ENCODE data around the gene LRRFIP1. TPM values are rescaled to one million over a fixed set of nuclear protein-coding genes. Genes with fewer than 3 reads are reported as not detected.
"Not testable (repeated sequence)": the region's sequence is repeated elsewhere in the genome, so short reads cannot be mapped to it uniquely, and the experiment has no call there.

Gene LRRFIP1
- total RNA-seq, 1 donor from 2014 or later, result 134 TPM

DNA sequence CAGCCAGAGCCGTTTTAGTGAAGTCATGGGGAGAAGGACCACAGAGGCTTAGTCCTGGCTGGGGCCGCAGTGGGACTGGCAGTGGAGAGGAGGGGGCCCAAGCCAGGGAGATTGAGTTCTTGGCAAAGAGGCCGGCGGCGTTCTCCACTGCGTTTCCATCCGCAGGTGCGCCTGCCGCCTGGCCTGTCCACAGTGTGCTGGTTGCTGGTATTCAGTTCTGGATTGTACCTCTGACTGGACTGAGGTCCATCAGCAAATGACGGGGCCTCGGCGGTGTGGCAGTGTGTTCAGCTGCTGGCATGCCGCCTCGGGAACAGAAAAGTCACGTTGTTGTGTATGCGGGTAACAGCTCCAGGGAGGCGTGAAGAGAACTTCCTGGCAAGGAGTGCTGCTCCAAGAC, 36.8 kb downstream of the LRRFIP1 start:
- Mint-ChIP-seq H3K27ac (no peak overlapping the region), H3K9me3 (no peaks in the 10 kb centered on the region), H3K4me1 (peaks cover 16% of the 10 kb centered on the region), H3K36me3 (ENCODE audit: low read depth) (no peaks in the 10 kb centered on the region), H3K4me3 (no peak overlapping the region), H3K27me3 (peaks cover 10% of the 10 kb centered on the region)
- no peak for ATAC-seq (ENCODE audit: low read depth)
- TF ChIP-seq, protein P1, sequence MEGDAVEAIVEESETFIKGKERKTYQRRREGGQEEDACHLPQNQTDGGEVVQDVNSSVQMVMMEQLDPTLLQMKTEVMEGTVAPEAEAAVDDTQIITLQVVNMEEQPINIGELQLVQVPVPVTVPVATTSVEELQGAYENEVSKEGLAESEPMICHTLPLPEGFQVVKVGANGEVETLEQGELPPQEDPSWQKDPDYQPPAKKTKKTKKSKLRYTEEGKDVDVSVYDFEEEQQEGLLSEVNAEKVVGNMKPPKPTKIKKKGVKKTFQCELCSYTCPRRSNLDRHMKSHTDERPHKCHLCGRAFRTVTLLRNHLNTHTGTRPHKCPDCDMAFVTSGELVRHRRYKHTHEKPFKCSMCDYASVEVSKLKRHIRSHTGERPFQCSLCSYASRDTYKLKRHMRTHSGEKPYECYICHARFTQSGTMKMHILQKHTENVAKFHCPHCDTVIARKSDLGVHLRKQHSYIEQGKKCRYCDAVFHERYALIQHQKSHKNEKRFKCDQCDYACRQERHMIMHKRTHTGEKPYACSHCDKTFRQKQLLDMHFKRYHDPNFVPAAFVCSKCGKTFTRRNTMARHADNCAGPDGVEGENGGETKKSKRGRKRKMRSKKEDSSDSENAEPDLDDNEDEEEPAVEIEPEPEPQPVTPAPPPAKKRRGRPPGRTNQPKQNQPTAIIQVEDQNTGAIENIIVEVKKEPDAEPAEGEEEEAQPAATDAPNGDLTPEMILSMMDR (IDR thresholded peaks at IDR 0.05), result no peak
- intact Hi-C loops (cut with micrococcal nuclease), result no loop called here
- CTCF ChIA-PET, result no interaction called here
- POLR2A ChIA-PET, result no interaction called here
- DNase-seq, result no peak

DNA sequence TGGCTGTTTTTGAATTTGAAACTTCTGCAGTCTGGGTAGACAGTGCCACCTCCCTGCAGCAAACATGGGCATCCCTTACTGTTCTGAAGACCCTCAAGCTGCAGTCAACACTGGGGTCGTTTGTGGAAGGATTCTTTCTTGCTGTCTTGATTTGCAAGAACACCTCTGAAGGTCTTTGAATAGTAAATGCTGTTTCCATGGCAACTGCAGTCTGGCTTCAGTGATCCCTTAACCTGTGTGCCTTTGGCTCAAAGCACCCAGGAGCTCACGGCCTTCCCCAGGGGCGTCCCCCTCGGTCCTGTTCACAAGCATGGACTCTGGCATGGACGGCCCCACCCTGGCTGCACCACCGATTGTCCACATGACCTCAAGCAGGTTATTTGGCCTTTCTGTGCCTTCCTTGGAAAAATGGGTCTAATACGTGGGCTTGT, 38.3 kb downstream of the LRRFIP1 start:
- no peaks in the 10 kb centered on the region for H3K36me3 Mint-ChIP-seq (ENCODE audit: low read depth)
- H3K27ac Mint-ChIP-seq, result no peak overlapping the region
- no peaks in the 10 kb centered on the region for H3K9me3 Mint-ChIP-seq
- no peak overlapping the region for H3K4me3 Mint-ChIP-seq
- intact Hi-C loops (cut with micrococcal nuclease), result no loop called here
- ChIA-PET POLR2A (no interaction called here), CTCF (no interaction called here)
- TF ChIP-seq, protein P1 (IDR thresholded peaks at IDR 0.05), result no peak
- ATAC-seq (ENCODE audit: low read depth) (no peak), DNase-seq (no peak)
- H3K27me3 Mint-ChIP-seq, result peaks cover 10% of the 10 kb centered on the region
- peaks cover 27% of the 10 kb centered on the region for H3K4me1 Mint-ChIP-seq

DNA sequence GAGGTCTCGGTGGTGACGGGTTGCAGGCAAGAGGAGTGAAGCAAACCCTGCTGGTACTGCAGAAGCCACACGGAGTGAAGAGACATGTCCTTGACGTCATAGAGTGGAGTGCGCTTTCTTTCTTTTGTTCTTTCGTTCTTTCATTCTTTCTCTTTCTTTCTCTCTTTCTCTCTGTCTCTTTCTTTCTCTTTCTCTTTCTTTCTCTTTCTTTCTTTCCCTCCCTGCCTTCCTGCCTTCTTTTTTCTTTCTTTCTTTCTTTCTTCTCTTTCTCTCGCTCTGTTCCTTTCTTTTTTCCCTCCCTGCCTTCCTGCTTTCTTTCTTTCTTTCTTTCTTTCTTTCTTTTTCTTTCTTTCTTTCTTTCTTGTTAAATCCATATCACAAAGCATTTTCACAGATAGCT, 39.2 kb downstream of the LRRFIP1 start:
- Mint-ChIP-seq H3K27ac (no peak overlapping the region), H3K9me3 (no peaks in the 10 kb centered on the region), H3K36me3 (ENCODE audit: low read depth) (no peaks in the 10 kb centered on the region), H3K27me3 (peaks cover 10% of the 10 kb centered on the region), H3K4me1 (peaks cover 36% of the 10 kb centered on the region), H3K4me3 (no peak overlapping the region)
- ATAC-seq (ENCODE audit: low read depth), result no peak
- ChIA-PET CTCF (interaction anchor here (0.6 kb wide), 1 partner anchor 94 kb away, joined by 3 read pairs; no protein-coding TSS in a partner anchor), POLR2A (no interaction called here)
- intact Hi-C loops (cut with micrococcal nuclease), result no loop called here
- TF ChIP-seq, protein P1 (IDR thresholded peaks at IDR 0.05), result no peak
- DNase-seq, result no peak

DNA sequence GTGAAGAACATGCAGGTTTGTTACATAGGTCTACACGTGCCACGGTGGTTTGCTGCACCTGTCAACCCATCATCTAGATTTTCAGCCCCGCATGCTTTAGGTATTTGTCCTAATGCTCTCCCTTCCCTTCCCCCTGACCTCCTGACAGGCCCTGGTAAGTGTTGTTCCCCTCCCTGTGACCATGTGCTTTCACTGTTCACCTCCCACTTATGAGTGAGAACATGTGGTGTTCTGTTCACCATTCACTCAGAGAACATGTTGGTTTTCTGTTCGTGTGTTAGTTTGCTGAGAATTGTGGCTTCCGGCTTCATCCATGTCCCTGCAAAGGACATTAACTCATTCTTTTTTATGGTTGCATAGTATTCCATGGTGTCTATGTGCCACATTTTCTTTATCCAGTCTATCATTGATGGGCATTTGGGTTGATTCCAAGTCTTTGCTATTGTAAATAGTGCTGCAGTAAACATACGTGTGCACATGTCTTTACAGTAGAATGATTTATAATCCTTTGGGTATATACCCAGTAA, 39.7 kb downstream of the LRRFIP1 start:
- H3K9me3 Mint-ChIP-seq; ATAC-seq (ENCODE audit: low read depth); H3K27ac Mint-ChIP-seq; intact Hi-C loops (cut with micrococcal nuclease); POLR2A ChIA-PET; H3K36me3 Mint-ChIP-seq (ENCODE audit: low read depth); H3K4me3 Mint-ChIP-seq; DNase-seq; H3K27me3 Mint-ChIP-seq: not testable (repeated sequence)
- H3K4me1 Mint-ChIP-seq, result peaks cover 41% of the 10 kb centered on the region
- CTCF ChIA-PET, result interaction anchor here (0.6 to 0.7 kb wide), 2 partner anchors 38 to 94 kb away, joined by 3 read pairs; no protein-coding TSS in a partner anchor

DNA sequence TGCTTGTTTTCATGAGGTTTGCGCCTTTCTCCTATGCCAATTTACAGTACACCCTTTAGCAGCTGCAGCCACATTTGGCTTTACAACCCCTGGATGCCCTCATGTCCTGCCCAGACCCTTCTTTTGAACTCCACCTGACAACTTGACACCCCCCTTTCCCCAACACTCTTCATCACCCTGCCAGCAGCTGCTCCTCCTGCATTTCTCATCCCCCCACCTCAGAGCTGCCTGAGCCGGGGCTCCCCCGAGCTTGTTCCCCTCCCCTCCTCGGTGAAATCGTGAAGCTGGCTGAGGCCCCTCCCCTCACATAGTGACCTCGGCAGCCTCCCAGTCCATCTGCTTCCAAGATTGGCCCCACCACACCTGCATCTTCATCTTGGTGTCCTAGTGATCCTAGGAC, 40.5 kb downstream of the LRRFIP1 start:
- H3K36me3 Mint-ChIP-seq (ENCODE audit: low read depth), result no peaks in the 10 kb centered on the region
- TF ChIP-seq, protein P1 (IDR thresholded peaks at IDR 0.05), result no peak
- intact Hi-C loops (cut with micrococcal nuclease), result no loop called here
- H3K9me3 Mint-ChIP-seq, result no peaks in the 10 kb centered on the region
- H3K4me1 Mint-ChIP-seq, result peaks cover 42% of the 10 kb centered on the region
- no peak overlapping the region for H3K27ac Mint-ChIP-seq
- ChIA-PET CTCF (interaction anchor here (0.7 to 9.1 kb wide), 2 partner anchors 37 to 77 kb away, joined by 3 to 216 read pairs; no protein-coding TSS in a partner anchor), POLR2A (no interaction called here)
- ATAC-seq (ENCODE audit: low read depth), result no peak
- no peak for DNase-seq
- H3K4me3 Mint-ChIP-seq, result no peak overlapping the region
- peaks cover 10% of the 10 kb centered on the region for H3K27me3 Mint-ChIP-seq

DNA sequence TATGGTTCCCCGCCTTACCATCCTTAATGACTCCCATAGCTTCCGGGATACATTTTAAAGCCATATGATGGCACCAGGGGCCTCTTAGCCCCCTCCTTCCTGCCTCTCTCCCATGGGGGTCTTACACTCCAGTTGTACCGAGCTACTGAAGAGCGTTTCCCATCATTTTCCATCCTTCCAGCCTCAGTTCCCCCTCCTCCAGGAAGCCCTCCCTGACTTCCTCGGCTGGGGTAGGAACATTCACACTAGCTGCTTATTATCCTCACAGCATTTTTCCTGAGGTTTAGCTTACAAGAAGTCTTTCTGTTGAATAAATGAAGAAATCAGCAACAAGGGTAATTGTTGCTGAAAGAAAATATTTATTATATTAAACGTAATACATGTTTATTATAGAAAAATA, 41.1 kb downstream of the LRRFIP1 start:
- CTCF ChIA-PET, result interaction anchor here (1.4 to 9.1 kb wide), 3 partner anchors 28 to 77 kb away, joined by 3 to 216 read pairs (median 4); no protein-coding TSS in a partner anchor
- no peaks in the 10 kb centered on the region for H3K36me3 Mint-ChIP-seq (ENCODE audit: low read depth)
- no peaks in the 10 kb centered on the region for H3K9me3 Mint-ChIP-seq
- H3K27ac Mint-ChIP-seq, result no peak overlapping the region
- H3K4me3 Mint-ChIP-seq, result no peak overlapping the region
- H3K4me1 Mint-ChIP-seq, result peaks cover 46% of the 10 kb centered on the region
- no peak for DNase-seq
- intact Hi-C loops (cut with micrococcal nuclease), result no loop called here
- peaks cover 9% of the 10 kb centered on the region for H3K27me3 Mint-ChIP-seq
- POLR2A ChIA-PET, result no interaction called here
- TF ChIP-seq, protein P1 (IDR thresholded peaks at IDR 0.05), result no peak
- no peak for ATAC-seq (ENCODE audit: low read depth)

Data from activated B cell treated with CpG ODN at 0.5 μM for 24 hours (primary cell).